Activated CD8-positive, alpha-beta memory T cell treated with anti-CD3 and anti-CD28 coated beads, Interleukin-2, amount 10 ng/mL, durations not matched to agents 7 days and 5 days (primary cell): ENCODE data around the gene NR2F2. TPM values are rescaled to one million over a fixed set of nuclear protein-coding genes. Genes with fewer than 3 reads are reported as not detected.

Source experiments
- ATAC-seq: fragments of 150-1000 bp; cut with Tn5 transposase; one replicate; pipeline ENCODE4 v1.10.0; 2021; ENCODE audit warnings: moderate library complexity
- CTCF ChIA-PET: fragments of 350-600 bp; sonication (Branson Sonifier 250); formaldehyde crosslinking; loops from one replicate; lab custom pipeline; 2021; ENCODE audit warnings: antibody characterized with exemption; lab: Charles Lee
- DNase-seq: peaks from one replicate; pipeline ENCODE4 v3.0.0-alpha.2; 2020
- H3K27ac Mint-ChIP-seq: one replicate; pipeline ENCODE4 v1.8.0; 2021; ENCODE audit warnings: mild to moderate bottlenecking, mixed read lengths
- H3K27me3 Mint-ChIP-seq: one replicate; pipeline ENCODE4 v1.8.0; 2021; ENCODE audit warnings: mixed read lengths
- H3K36me3 Mint-ChIP-seq: one replicate; pipeline ENCODE4 v1.8.0; 2021; ENCODE audit warnings: mild to moderate bottlenecking, mixed read lengths
- H3K4me1 Mint-ChIP-seq: one replicate; pipeline ENCODE4 v1.8.0; 2021; ENCODE audit warnings: mixed read lengths
- H3K4me3 Mint-ChIP-seq: one replicate; pipeline ENCODE4 v1.8.0; 2021; ENCODE audit warnings: mild to moderate bottlenecking, moderate library complexity, mixed read lengths
- H3K9me3 Mint-ChIP-seq: one replicate; pipeline ENCODE4 v1.8.0; 2022; ENCODE audit warnings: low read depth, mixed read lengths
- total RNA-seq, 2 experiments: library from RNA; stranded (reverse); gene quantifications; one replicate each; pipeline ENCODE4 v1.2.3, GENCODE V29; 2021

NR2F2 gene
- total RNA-seq, 2 experiments from 2014 or later, result not detected

DNA sequence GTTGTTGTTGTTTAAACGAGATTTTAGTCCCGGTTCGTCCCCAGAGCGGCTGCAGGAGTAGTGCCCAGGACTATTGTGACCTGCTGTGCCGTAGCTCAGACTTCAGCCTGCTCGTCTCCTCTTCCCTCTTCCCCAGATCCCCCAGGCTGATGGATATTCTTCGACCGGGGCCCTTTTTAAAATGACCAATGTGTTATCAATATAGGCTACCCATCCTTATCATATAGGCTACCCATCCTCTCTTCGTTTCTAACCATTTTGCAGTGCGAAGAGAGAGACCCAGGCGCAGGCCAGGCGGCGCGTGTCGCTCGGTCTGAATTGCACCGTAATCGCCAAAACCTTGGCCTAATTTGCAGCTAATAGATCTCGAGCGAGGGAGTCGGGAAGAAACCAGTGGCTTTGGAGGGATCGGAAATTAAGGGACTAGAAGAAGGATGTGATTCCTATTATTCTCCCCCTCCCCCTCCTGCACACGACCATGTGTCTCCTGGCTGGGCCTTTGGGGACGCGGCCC lies 23.0 kb downstream of the NR2F2 start:
- Mint-ChIP-seq H3K4me1 (peaks cover 20% of the 10 kb centered on the region), H3K9me3 (peaks cover 2% of the 10 kb centered on the region), H3K4me3 (no peak overlapping the region), H3K27ac (no peak overlapping the region), H3K36me3 (peaks cover 2% of the 10 kb centered on the region), H3K27me3 (peaks cover 63% of the 10 kb centered on the region)
- no peak for ATAC-seq
- no peak for DNase-seq
- CTCF ChIA-PET, result interaction anchor here (1.1 kb wide), 1 partner anchor 25 kb away, joined by 3 read pairs; no protein-coding TSS in a partner anchor

GRCh38 chr15:96353930-96354730 lies 23.6 kb downstream of the NR2F2 start:
- H3K27me3 Mint-ChIP-seq, result peaks cover 63% of the 10 kb centered on the region
- ATAC-seq, result no peak

GRCh38 chr15:96354731-96355567 lies 24.4 kb downstream of the NR2F2 start:
- peaks cover 63% of the 10 kb centered on the region for H3K27me3 Mint-ChIP-seq
- peaks cover 20% of the 10 kb centered on the region for H3K4me1 Mint-ChIP-seq
- CTCF ChIA-PET, result no interaction called here
- ATAC-seq, result no peak
- H3K4me3 Mint-ChIP-seq, result no peak overlapping the region
- DNase-seq, result no peak
- peaks cover 2% of the 10 kb centered on the region for H3K9me3 Mint-ChIP-seq
- H3K27ac Mint-ChIP-seq, result no peak overlapping the region
- H3K36me3 Mint-ChIP-seq, result no peaks in the 10 kb centered on the region

More at GRCh38 chr15:96353930-96354730, 23.6 kb downstream of the NR2F2 start:
- Mint-ChIP-seq H3K4me1 (peaks cover 20% of the 10 kb centered on the region), H3K9me3 (peaks cover 2% of the 10 kb centered on the region), H3K27ac (no peak overlapping the region), H3K4me3 (no peak overlapping the region), H3K36me3 (no peaks in the 10 kb centered on the region)
- CTCF ChIA-PET, result interaction anchor here (1.1 kb wide), 1 partner anchor 25 kb away, joined by 3 read pairs; no protein-coding TSS in a partner anchor
- DNase-seq, result no peak

DNA sequence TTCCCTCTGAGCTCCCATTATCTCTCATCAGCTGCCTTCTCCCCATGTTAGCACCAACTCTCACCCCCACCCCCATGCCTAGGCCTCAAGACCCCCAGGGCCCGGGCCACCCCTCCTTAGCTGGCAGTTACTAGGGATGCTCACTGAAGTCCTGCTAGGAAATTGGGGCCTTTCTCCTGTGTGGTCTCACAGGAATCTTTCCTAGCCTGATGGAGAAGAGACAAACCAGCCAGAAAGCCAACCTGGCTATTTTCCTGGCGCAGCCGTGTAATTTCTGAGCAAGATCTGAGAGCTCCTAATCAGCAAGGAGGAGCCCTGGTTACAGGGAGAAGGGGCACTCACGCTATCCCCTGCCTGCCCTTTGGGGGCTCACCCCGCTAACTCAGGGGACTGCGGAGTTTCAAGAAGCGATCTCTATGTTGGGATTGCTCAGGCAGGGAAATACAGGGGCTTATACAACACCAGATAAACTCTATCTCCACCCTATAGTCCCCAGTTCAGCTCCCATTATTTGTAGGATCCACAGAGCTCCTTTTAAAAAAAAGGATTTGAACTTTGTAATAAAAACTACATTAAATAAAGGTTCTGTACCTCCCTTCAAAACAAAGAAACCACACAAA lies 25.2 kb downstream of the NR2F2 start:
- H3K27me3 Mint-ChIP-seq, result peaks cover 58% of the 10 kb centered on the region
- CTCF ChIA-PET, result interaction anchor here (1.3 kb wide), 1 partner anchor 28 kb away, joined by 7 read pairs; no protein-coding TSS in a partner anchor
- no peaks in the 10 kb centered on the region for H3K36me3 Mint-ChIP-seq
- ATAC-seq (no peak), DNase-seq (no peak)
- peaks cover 20% of the 10 kb centered on the region for H3K4me1 Mint-ChIP-seq
- H3K27ac Mint-ChIP-seq, result no peak overlapping the region
- no peak overlapping the region for H3K4me3 Mint-ChIP-seq
- H3K9me3 Mint-ChIP-seq, result peaks cover 2% of the 10 kb centered on the region

DNA sequence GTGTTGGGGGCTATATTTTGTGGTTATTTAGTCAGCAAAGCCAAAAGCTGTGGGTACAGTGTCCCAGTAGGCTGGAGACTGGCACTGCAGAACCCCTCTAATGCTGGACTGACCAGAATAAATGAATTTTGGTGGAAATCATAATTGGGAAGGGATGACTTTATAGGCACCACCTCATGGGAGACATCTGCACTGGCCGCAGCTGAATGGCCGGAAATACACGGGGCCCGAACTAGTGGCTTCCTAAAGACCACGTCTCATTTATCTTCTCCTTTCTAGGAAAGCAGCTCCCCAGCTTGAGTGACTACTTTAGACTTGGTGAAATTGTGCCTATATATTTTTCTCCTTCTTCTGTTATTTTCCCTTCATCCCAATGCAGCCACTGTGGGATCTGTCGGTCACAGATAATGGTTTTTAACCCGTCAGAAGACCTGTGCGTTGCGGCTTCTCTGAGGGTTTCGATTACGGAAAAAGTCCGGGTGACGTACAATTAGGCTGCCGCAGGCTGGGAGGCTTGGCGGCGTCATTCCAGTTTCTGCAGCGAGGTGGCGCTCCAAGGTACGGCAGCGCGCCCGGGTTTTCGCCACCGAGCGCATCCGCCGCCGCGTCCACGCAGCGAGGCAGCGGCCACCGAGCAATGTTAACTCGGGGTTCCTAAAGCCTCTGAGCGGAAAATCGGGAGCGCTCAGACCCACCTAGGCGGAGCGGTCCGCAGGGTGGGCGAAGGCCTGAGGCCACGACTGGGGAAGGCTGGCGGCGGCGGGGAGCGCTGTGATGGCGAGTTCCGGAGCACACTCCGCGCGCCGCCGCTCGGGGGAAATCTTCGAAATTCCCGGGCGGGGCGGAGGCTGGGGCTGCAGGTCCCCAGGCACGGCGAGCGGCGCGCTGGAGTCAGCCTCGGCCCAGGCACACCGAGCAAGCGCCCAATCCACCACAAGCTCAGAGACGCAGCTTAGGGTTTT lies 26.3 kb downstream of the NR2F2 start:
- Mint-ChIP-seq H3K27ac (peak overlapping the region; percentile 49), H3K27me3 (peaks cover 58% of the 10 kb centered on the region), H3K9me3 (peaks cover 2% of the 10 kb centered on the region), H3K4me1 (peaks cover 20% of the 10 kb centered on the region), H3K36me3 (no peaks in the 10 kb centered on the region), H3K4me3 (peak overlapping the region; percentile 74)
- peak; percentile 81 for ATAC-seq
- DNase-seq, result peak; percentile 82
- CTCF ChIA-PET, result interaction anchor here (0.9 to 1.5 kb wide), 3 partner anchors 29 to 536 kb away, joined by 3 to 7 read pairs (median 4); no protein-coding TSS in a partner anchor

GRCh38 chr15:96358001-96358801 lies 27.7 kb downstream of the NR2F2 start:
- DNase-seq (no peak), ATAC-seq (no peak)
- H3K4me3 Mint-ChIP-seq, result peak overlapping the region; percentile 74
- no peaks in the 10 kb centered on the region for H3K36me3 Mint-ChIP-seq
- peaks cover 2% of the 10 kb centered on the region for H3K9me3 Mint-ChIP-seq
- peaks cover 20% of the 10 kb centered on the region for H3K4me1 Mint-ChIP-seq
- CTCF ChIA-PET, result interaction anchor here (1.5 kb wide), 1 partner anchor 535 kb away, joined by 4 read pairs; no protein-coding TSS in a partner anchor
- peak overlapping the region; percentile 77 for H3K27ac Mint-ChIP-seq
- H3K27me3 Mint-ChIP-seq, result peaks cover 60% of the 10 kb centered on the region

- Mint-ChIP-seq H3K27ac (no peak overlapping the region), H3K36me3 (no peaks in the 10 kb centered on the region), H3K4me3 (no peak overlapping the region), H3K27me3 (peaks cover 61% of the 10 kb centered on the region), H3K9me3 (no peaks in the 10 kb centered on the region), H3K4me1 (peaks cover 20% of the 10 kb centered on the region)
- CTCF ChIA-PET, result no interaction called here
- ATAC-seq, result no peak
- no peak for DNase-seq
These were observed 28.5 kb downstream of the NR2F2 start for GRCh38 chr15:96358821-96359615.

- CTCF ChIA-PET, result no interaction called here
- no peaks in the 10 kb centered on the region for H3K9me3 Mint-ChIP-seq
- peaks cover 70% of the 10 kb centered on the region for H3K27me3 Mint-ChIP-seq
- ATAC-seq, result no peak
- H3K27ac Mint-ChIP-seq, result no peak overlapping the region
- H3K36me3 Mint-ChIP-seq, result no peaks in the 10 kb centered on the region
- DNase-seq, result no peak
- H3K4me3 Mint-ChIP-seq, result no peak overlapping the region
- peaks cover 20% of the 10 kb centered on the region for H3K4me1 Mint-ChIP-seq
These were observed 29.4 kb downstream of the NR2F2 start for GRCh38 chr15:96359616-96360521.

DNA sequence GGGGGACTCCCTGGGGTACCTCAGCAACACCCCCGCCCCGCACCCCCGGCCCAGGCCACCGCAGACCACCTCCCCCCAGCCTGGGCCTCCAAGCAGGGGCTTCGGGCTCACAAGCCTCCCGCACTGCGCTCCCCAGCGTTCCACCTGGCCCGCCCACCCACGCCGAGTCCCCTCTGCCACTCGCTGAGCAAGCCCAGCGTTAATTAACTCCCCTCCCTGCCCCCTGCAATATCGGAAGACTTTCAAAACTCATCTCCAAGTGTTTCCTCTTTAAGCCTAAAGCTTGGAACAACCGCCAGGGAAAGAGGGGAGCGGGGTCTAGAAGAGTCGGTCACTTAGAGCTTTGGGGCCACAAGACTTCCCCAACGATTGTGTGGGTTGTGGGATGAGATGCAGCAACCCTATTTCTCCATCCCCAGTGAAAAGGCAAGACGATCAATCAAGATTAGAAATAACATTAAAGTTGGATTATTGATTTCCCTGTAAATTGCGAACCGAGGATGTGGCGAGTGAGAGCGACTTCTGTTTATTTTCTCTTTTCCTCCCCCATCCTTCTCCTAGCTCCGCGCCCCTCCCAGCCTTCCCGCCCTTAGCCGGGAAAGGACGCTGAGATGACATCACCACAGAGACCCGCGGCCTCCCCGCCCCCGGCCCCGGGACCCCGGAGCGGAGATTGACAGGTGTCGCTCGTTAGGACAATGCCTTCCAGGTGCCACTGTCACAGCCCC lies 30.2 kb downstream of the NR2F2 start:
- Mint-ChIP-seq H3K4me3 (no peak overlapping the region), H3K9me3 (no peaks in the 10 kb centered on the region), H3K27ac (no peak overlapping the region), H3K36me3 (no peaks in the 10 kb centered on the region), H3K4me1 (peaks cover 20% of the 10 kb centered on the region), H3K27me3 (peaks cover 78% of the 10 kb centered on the region)
- CTCF ChIA-PET, result no interaction called here
- ATAC-seq (no peak), DNase-seq (no peak)
